HepG2 (cell line): ENCODE data around the gene SPSB1. TPM values are rescaled to one million over a fixed set of nuclear protein-coding genes. Genes with fewer than 3 reads are reported as not detected.

ENCODE experiments used
- ATAC-seq: fragments of 200-7000 bp; cut with Tn5 transposase; 3 replicates; pipeline ENCODE4 v1.9.1; 2020; ENCODE audit warnings: mild to moderate bottlenecking, moderate library complexity
- BruUV-seq: library from RNA; stranded (reverse); fragments of 400-500 nt; replicated peaks from 2 replicates; lab custom pipeline; 2021; lab: Mats Ljungman, UMichigan
- CTCF ChIA-PET: fragments of 300-600 bp; formaldehyde crosslinking; extraction: SDS; loops from one replicate; lab custom pipeline; 2021; ENCODE audit warnings: low total read pairs, inconsistent platforms, low intra/inter-chr PET ratio; lab: Yijun Ruan, JAX
- POLR2A ChIA-PET: fragments of 350-600 bp; sonication (Branson Sonifier 250); formaldehyde crosslinking; loops from one replicate; lab custom pipeline; 2020; ENCODE audit warnings: antibody characterized with exemption, inconsistent platforms; lab: Yijun Ruan, JAX
- DNase-seq: peaks from one replicate; pipeline ENCODE4 v3.0.0-alpha.2; 2015; ENCODE audit warnings: low spot score
- FAIRE-seq: peaks from 3 replicates; lab custom pipeline; 2011; peaks lifted over from hg19 to GRCh38; lab: Jason Lieb, UNC
- H2AFZ ChIP-seq: one replicate; pipeline ENCODE4 v1.6.1; 2011; ENCODE audit warnings: low read length, inconsistent platforms
- H3K27ac ChIP-seq: fragments of 300-600 bp; 3 replicates; pipeline ENCODE4 v1.8.0; 2011; ENCODE audit warnings: mixed run types, mild to moderate bottlenecking, mixed read lengths, low read length, inconsistent platforms; ENCODE audit not compliant: insufficient read depth; ENCODE audit errors: extremely low read length
- H3K27me3 ChIP-seq, 2 experiments: fragments of 200-600 bp in 1 of 2; 2 replicates in 1 of 2; 3 replicates in 1 of 2; pipeline versions ENCODE4 v1.6.0 to v1.8.0; 2011; ENCODE audit warnings: low read length in 2 of 2, mild to moderate bottlenecking in 2 of 2, moderate library complexity in 2 of 2, inconsistent platforms in 1 of 2; ENCODE audit not compliant: insufficient read depth in 2 of 2, control insufficient read depth in 1 of 2
- H3K36me3 ChIP-seq, 2 experiments: fragments of 200-600 bp in 1 of 2; replicated peaks in 1 of 2; 2 replicates in 1 of 2; 3 replicates in 1 of 2; pipeline versions ENCODE4 v1.5.1 to v1.8.0; 2011; ENCODE audit warnings: low read length in 2 of 2, inconsistent platforms in 1 of 2; ENCODE audit not compliant: insufficient read depth in 2 of 2, control insufficient read depth in 1 of 2
- H3K4me1 ChIP-seq: 2 replicates; pipeline ENCODE4 v1.5.1; 2012; ENCODE audit warnings: low read length, inconsistent platforms; ENCODE audit not compliant: insufficient read depth
- H3K4me2 ChIP-seq: 2 replicates; pipeline ENCODE4 v1.6.0; 2011; ENCODE audit warnings: low read depth, low read length, inconsistent platforms
- H3K4me3 ChIP-seq, 3 experiments: fragments of 200-600 bp in 1 of 3; sonication (generic), shearing (Covaris generic) in 1 of 3; replicated peaks in 1 of 3; 2 replicates each; pipeline ENCODE4 v1.5.1; 2011 to 2016; ENCODE audit warnings: low read length in 3 of 3, inconsistent platforms in 2 of 3, low read depth in 2 of 3, mild to moderate bottlenecking in 2 of 3, control low read depth in 1 of 3, mixed read lengths in 1 of 3; ENCODE audit not compliant: insufficient read depth in 1 of 3
- H3K79me2 ChIP-seq: one replicate; pipeline ENCODE4 v1.6.1; 2011; ENCODE audit warnings: low read length, inconsistent platforms; ENCODE audit not compliant: insufficient read depth
- H3K9ac ChIP-seq: 2 replicates; pipeline ENCODE4 v1.6.0; 2011; ENCODE audit warnings: mild to moderate bottlenecking, low read depth, low read length, inconsistent platforms; ENCODE audit not compliant: insufficient read depth
- H3K9me3 ChIP-seq: 2 replicates; pipeline ENCODE4 v1.5.1; 2012; ENCODE audit warnings: mild to moderate bottlenecking, low read length
- H4K20me1 ChIP-seq: 2 replicates; pipeline ENCODE4 v1.6.0; 2011; ENCODE audit warnings: inconsistent platforms, mild to moderate bottlenecking, low read length, moderate library complexity; ENCODE audit not compliant: insufficient read depth
- ARNT ChIP-seq: fragments of 450-650 bp; IDR thresholded peaks from 2 replicates; pipeline ENCODE4 v1.6.1; 2017
- BRD4 ChIP-seq: sonication (generic); formaldehyde crosslinking; IDR thresholded peaks from 2 replicates; pipeline ENCODE4 v1.4.0; 2020; ENCODE audit warnings: missing genetic modification reagents
- HDAC1 ChIP-seq: sonication (generic); formaldehyde crosslinking; IDR thresholded peaks from 2 replicates; pipeline ENCODE4 v1.5.1; 2020; ENCODE audit warnings: mild to moderate bottlenecking, missing genetic modification reagents
- KMT2A ChIP-seq: sonication (generic); formaldehyde crosslinking; IDR thresholded peaks from 2 replicates; pipeline ENCODE4 v1.4.0; 2020; ENCODE audit warnings: missing genetic modification reagents
- NCOA2 ChIP-seq: sonication (generic); formaldehyde crosslinking; IDR thresholded peaks from 2 replicates; pipeline ENCODE4 v1.8.0; 2022; ENCODE audit warnings: inconsistent platforms
- PHB2 ChIP-seq: fragments of 450-650 bp; IDR thresholded peaks from 2 replicates; pipeline ENCODE4 v1.6.1; 2018; ENCODE audit not compliant: partially characterized antibody
- SATB2 ChIP-seq: sonication (generic); formaldehyde crosslinking; IDR thresholded peaks from 2 replicates; pipeline ENCODE4 v1.5.0; 2020; ENCODE audit warnings: missing genetic modification reagents
- SNRNP70 ChIP-seq: fragments of 200-400 bp; formaldehyde crosslinking; IDR thresholded peaks from 2 replicates; pipeline ENCODE4 v1.6.1; 2017; ENCODE audit warnings: mild to moderate bottlenecking, low read depth, low read length, moderate library complexity
- WIZ ChIP-seq: sonication (generic); formaldehyde crosslinking; IDR thresholded peaks from 2 replicates; pipeline ENCODE4 v1.5.1; 2020; ENCODE audit warnings: mild to moderate bottlenecking, missing genetic modification reagents
- ZBTB42 ChIP-seq: sonication (generic); formaldehyde crosslinking; IDR thresholded peaks from 2 replicates; pipeline ENCODE4 v1.5.0; 2020; ENCODE audit warnings: mild to moderate bottlenecking, missing genetic modification reagents
- ZFAT ChIP-seq: sonication (generic); formaldehyde crosslinking; conservative IDR thresholded peaks from 2 replicates; pipeline ENCODE4 v1.8.1; 2023; ENCODE audit warnings: missing genetic modification reagents, inconsistent platforms
- ZNF660 ChIP-seq: sonication (generic); formaldehyde crosslinking; IDR thresholded peaks from 2 replicates; pipeline ENCODE4 v1.5.1; 2020; ENCODE audit warnings: mild to moderate bottlenecking, low read depth, missing genetic modification reagents, borderline replicate concordance
- WGBS: methylation state at CpG from one replicate; pipeline ENCODE4 v1.1.6; 2017; ENCODE audit warnings: low lambda C conversion rate; 5-methylcytosine and 5-hydroxymethylcytosine counted together
- in situ Hi-C: cut with HindIII; loops from 2 replicates; pipeline ENCODE4 v1.10.0; 2017; ENCODE audit warnings: low pct_unique_long_range_greater_than_20kb; ENCODE audit not compliant: extremely low pct_ligation_motif_present
- intact Hi-C: fragments of 100-400 bp; cut with micrococcal nuclease; formaldehyde crosslinking; loops from one replicate; pipeline ENCODE4 v1.10.0; 2022; ENCODE audit not compliant: unreplicated experiment
- polyA plus RNA-seq, 8 experiments: library from polyadenylated mRNA; depleted of rRNA in 3 of 8; stranded (reverse) in 7 of 8; unstranded in 1 of 8; fragments of >200 nt; fragmentation: Illumina TruSeq in 4 of 8; extraction: Trizol in 4 of 8; gene quantifications; 2 replicates each; pipeline versions ENCODE4 v1.2.1 to v1.2.3, GENCODE V29; 2011 to 2016; ENCODE audit warnings: low read depth in 4 of 8, missing spikeins in 1 of 8, mixed read lengths in 1 of 8; ENCODE audit not compliant: insufficient read depth in 1 of 8
- total RNA-seq, 5 experiments: library from RNA; depleted of rRNA; stranded (reverse); fragments of >200 nt; fragmentation: Illumina TruSeq; extraction: Trizol; gene quantifications; 2 replicates each; pipeline ENCODE4 v1.2.3, GENCODE V29; 2016; ENCODE audit warnings: low read depth in 1 of 5

SPSB1 gene
- total and polyA plus RNA-seq, 2 of the 13 experiments (the other 11 are each of a cell fraction or from before 2014, with no cell fraction given) = 5.0 to 8.0 TPM

- 53% methylated on average over 6 of the region's 6 CpGs for WGBS
- H3K4me1 ChIP-seq = peaks cover 36% of the 10 kb centered on the region
- BruUV-seq = no TSS peak
- ATAC-seq (no peak), FAIRE-seq (no peak), DNase-seq (no peak)
- no peak overlapping the region for H3K4me2 ChIP-seq
- H3K27me3 ChIP-seq = peaks cover 5 to 48% of the 10 kb centered on the region in 2 experiments; a peak in 4 of 5 replicates
- H3K9me3 ChIP-seq = no peaks in the 10 kb centered on the region
- H3K79me2 ChIP-seq = no peaks in the 10 kb centered on the region
- no peaks in the 10 kb centered on the region for H4K20me1 ChIP-seq
- in situ Hi-C loops (no loop called here), intact Hi-C loops (no loop called here)
- H3K4me3 ChIP-seq = no peak overlapping the region
- POLR2A ChIA-PET = no interaction called here
- H3K9ac ChIP-seq = no peak overlapping the region
- no peak overlapping the region for H3K27ac ChIP-seq
- H2AFZ ChIP-seq = no peak overlapping the region
- CTCF ChIA-PET = no interaction called here
- H3K36me3 ChIP-seq = no peaks in the 10 kb centered on the region
- no peak for TF ChIP-seq ZFAT (CRISPR knock-in tag)
Observed at GRCh38 chr1:9380711-9381110, 88.0 kb downstream of the SPSB1 start.

DNA sequence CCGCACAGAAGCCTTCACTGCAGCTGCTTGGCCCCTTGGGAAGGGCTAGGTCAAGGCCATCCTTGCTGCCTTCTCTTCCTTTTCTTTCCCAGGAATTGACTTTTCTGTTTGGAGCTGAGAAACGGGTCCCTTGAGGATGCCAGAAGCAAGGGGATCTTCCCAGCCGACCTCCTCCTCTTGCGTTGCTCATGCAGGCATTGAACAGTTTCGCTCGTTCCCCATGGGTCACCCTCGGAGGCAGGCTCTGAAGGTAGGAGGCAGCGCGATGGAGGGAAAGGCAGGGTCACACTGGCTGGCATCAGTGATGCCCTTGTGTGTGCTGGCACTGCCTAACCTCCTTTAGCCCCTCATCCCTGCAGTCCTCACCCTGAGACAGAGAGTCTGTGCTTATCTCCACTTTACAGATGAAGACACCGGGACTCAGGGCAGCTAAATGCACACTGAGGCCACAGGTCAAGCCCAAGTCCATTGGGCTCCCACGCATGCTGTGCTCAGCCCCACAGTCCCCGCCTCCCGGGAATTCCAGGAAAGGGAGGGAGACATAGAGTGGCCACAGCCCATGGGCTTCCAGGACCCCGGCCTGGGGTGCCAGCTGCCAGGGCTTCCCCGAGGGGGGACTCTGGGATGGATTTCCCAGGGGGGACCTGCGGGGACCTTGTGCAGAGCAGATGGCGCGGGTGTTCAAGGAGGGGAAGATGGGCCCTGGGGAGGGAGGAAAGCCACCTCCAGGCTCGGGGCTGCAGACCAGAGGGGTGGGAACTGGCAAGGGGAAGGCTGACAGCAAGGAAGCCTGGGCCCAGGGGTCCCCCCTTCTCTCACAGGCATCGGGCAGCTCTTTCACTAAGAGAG, 90.2 kb downstream of the SPSB1 start:
- ATAC-seq (no peak), FAIRE-seq (no peak), DNase-seq (no peak)
- Histone ChIP-seq H3K4me1 (peaks cover 28% of the 10 kb centered on the region), H3K9me3 (no peaks in the 10 kb centered on the region), H3K4me3 (no peak overlapping the region), H3K27ac (no peak overlapping the region), H3K79me2 (no peaks in the 10 kb centered on the region), H3K4me2 (no peak overlapping the region), H3K9ac (no peak overlapping the region), H3K27me3 (peaks cover 3 to 36% of the 10 kb centered on the region in 2 experiments; a peak in 4 of 5 replicates), H2AFZ (no peak overlapping the region), H3K36me3 (no peaks in the 10 kb centered on the region), H4K20me1 (no peaks in the 10 kb centered on the region)
- POLR2A ChIA-PET = no interaction called here
- in situ Hi-C loops = no loop called here
- intact Hi-C loops = no loop called here
- no peak for TF ChIP-seq WIZ (CRISPR knock-in tag)
- TF ChIP-seq KMT2A (CRISPR knock-in tag) = no peak
- no peak for TF ChIP-seq SATB2 (CRISPR knock-in tag)
- no peak for TF ChIP-seq ZNF660 (CRISPR knock-in tag)
- TF ChIP-seq SNRNP70 = no peak
- no peak for TF ChIP-seq NCOA2 (CRISPR knock-in tag)
- TF ChIP-seq HDAC1 (CRISPR knock-in tag) = no peak
- no peak for TF ChIP-seq ZBTB42 (CRISPR knock-in tag)
- TF ChIP-seq BRD4 = no peak
- no peak for TF ChIP-seq ARNT
- no peak for TF ChIP-seq PHB2
- CTCF ChIA-PET = no interaction called here
- WGBS = 59% methylated on average over 16 of the region's 20 CpGs
- no TSS peak for BruUV-seq
